HT-29 (cell line): ENCODE results near the gene METTL6. TPM values are rescaled to one million over a fixed set of nuclear protein-coding genes. Genes with fewer than 3 reads are reported as not detected.
"Not testable (repeated sequence)": the region's sequence is repeated elsewhere in the genome, so short reads cannot be mapped to it uniquely, and the experiment has no call there.

ENCODE experiments used
- DNase-seq: peaks from one replicate; pipeline ENCODE4 v3.0.0-alpha.2; 2015; ENCODE audit warnings: low spot score
- total RNA-seq: library from RNA; depleted of rRNA; stranded (reverse); fragments of >200 nt; shearing (Covaris generic); gene quantifications from 2 replicates; pipeline ENCODE4 v1.2.3, GENCODE V29; 2014; rRNA removed

METTL6 gene, protein sequence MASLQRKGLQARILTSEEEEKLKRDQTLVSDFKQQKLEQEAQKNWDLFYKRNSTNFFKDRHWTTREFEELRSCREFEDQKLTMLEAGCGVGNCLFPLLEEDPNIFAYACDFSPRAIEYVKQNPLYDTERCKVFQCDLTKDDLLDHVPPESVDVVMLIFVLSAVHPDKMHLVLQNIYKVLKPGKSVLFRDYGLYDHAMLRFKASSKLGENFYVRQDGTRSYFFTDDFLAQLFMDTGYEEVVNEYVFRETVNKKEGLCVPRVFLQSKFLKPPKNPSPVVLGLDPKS
- total RNA-seq = 8.7 and 10.4 TPM in 2 replicates

- DNase-seq = peak; percentile 69
Observed at GRCh38 chr3:15427182-15427880, at the start of gene METTL6, which contains the start of gene EAF1. METTL6 (minus strand) TSS chr3:15427544; CDS start chr3:15426511, 1,033 bp downstream. EAF1 (plus strand) TSS chr3:15427598; CDS start chr3:15427780, 182 bp downstream.

GRCh38 chr3:15476378-15476777 is 49.0 kb upstream of the METTL6 start:
- DNase-seq = no peak

DNA sequence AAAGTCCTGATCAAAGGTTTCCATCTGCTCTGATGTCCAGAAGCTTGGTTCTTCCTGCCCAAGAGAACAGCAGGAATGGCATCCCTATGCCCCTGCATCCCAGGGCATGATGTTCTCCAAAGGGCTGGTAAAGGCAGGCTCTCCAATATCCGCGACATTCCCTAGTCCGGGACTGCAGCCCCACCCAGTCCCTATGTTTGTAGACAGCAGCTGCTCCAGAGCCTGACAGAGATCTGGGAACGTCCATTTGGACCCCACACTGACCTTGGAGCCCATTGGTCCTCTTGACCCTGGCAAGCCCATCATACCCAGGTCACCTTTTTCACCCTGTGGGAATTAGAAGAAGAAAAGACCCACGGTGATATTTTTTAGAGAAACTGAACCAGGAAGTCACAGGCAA is 47.8 kb upstream of the METTL6 start:
- DNase-seq = no peak

GRCh38 chr3:15471861-15472260 is 44.5 kb upstream of the METTL6 start:
- no peak for DNase-seq

GRCh38 chr3:15470849-15471248 is 43.5 kb upstream of the METTL6 start:
- no peak for DNase-seq

- peak; percentile 22 for DNase-seq
Observed at GRCh38 chr3:15470261-15470660, 42.9 kb upstream of the METTL6 start.

DNA sequence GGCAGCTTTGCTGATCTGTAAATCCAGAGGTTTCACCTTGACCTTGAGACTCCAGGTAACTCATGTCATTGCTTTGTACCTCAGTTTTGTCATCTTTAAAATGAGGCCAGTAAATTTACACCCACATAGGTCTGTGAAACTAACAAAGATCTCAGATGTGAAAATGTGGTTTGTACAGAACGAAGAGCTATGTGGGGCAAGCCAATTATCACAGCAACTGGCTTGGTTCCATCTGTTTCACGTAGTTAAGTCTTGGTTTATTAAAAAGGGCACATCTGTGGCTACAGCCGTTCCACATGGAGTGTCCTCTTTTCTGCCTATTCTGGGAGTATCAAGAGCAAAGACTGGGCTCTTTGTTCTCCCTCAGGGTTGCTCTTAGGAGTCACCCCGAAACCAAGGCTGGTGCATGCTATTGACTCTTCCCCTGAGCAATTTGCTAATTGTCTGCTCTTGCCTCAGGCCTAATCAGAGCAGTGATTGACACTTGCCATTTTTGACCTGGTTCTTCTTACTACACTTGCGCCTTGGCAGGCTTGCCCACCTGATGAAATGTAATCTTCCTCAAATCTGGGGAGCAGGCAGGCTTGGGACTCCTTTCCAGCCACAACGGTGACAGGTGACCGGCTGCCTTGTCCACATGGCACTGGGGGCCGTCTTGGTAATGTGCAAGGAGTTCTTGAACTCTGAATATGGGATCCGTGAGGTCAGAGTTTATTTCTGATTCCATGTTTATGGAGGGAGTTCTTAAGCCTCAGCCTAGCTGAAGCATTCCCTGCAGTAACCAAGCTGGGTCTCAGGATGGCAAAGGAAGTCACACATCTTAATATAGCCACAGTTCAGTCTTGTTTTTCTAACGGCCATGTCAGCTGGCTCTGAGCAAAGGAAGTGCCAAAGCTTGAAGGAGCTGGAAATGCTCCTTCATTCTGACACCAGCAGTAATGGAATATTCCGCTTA is 40.2 kb upstream of the METTL6 start:
- no peak for DNase-seq

GRCh38 chr3:15465876-15466585 is 38.7 kb upstream of the METTL6 start:
- no peak for DNase-seq

GRCh38 chr3:15462451-15462850 is 35.1 kb upstream of the METTL6 start:
- no peak for DNase-seq

GRCh38 chr3:15460891-15461531 is 33.7 kb upstream of the METTL6 start:
- DNase-seq = no peak

GRCh38 chr3:15458212-15458780 is 31.0 kb upstream of the METTL6 start:
- DNase-seq = no peak

DNA sequence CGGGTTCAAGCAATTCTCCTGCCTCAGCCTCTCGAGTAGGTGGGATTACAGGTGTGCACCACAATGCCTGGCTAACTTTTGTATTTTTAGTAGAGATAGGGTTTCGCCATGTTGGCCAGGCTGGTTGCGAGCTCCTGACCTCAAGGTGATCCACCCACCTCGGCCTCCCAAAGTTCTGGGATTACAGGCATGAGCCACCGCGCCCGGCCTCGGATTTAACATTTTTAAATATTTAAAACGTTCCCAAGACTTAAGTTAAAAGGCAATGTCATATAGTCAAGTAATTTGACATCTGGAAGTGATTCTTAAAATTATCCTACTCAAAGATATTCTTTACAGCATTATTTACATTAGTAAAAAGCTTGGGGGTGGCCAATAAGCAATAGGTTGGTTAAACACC is 29.6 kb upstream of the METTL6 start:
- DNase-seq = not testable (repeated sequence)

DNA sequence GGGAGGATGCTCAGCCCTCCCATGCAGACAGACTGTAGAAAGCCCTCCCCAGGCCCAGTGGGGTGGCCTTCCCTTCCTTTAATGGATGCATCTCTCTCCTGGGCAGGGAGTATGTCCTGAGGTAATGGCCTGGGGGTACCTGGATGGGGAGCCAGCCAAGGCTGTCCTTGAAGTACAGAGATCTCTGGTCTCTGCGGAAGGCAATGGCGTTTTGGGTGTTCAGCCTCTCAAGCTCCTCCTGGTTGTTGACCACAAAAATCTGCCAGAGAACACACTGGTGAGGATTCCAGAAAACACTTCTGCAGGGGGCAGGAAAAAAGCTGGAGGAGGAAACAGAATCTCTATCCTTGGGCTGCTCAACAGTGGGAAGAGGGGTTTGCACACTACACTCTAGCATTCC is 29.0 kb upstream of the METTL6 start:
- no peak for DNase-seq

- no peak for DNase-seq
Observed at GRCh38 chr3:15455756-15456155, 28.4 kb upstream of the METTL6 start.

DNA sequence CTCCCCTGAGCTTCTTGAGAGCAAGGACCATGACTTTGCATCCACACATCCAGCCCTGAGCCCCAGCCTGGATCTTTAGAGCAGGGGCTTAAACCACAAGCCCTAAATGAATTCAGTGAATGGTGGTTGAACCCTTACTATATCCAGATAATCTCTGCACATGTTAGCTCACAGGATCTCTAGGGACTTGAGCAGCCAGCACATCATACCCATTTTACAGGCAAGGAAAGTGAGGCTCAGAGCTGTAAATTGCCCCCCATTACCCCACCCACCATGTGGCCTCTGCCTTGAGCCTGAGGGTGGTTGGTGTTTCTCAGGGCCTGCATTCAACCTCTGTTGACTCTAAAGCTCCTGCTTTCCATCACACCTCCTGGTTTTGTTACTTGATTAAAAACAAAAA is 27.6 kb upstream of the METTL6 start:
- DNase-seq = no peak

DNA sequence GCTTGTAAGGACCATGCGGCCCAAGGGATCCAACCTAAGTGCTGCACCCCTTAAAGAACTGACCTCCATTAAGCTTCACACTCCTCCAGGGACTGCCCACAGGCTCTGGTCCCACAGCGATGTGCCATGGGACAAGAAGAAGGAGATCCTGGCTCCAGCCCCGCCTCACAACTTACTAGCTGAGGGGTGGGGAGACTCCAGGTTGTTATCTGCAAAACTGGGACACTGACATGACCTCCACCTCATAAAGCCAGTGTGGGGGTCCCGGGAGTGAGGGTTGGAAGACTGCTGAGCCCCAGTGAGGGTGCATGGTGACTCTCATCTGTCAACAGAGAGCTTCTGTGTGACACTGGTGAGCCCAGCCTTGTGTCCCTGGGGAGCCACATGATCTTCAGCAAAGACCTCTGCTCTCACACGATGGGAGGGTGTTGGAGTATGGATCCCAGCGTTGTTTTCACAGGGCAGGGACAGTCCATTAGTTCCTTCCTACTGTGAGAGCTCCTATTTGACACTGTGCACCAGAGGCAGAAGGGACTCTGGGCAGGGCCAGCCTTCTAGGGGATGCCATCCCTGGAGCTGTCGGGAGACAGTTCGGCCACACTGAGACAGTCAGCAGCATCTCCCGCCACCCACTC is 26.8 kb upstream of the METTL6 start:
- no peak for DNase-seq

DNA sequence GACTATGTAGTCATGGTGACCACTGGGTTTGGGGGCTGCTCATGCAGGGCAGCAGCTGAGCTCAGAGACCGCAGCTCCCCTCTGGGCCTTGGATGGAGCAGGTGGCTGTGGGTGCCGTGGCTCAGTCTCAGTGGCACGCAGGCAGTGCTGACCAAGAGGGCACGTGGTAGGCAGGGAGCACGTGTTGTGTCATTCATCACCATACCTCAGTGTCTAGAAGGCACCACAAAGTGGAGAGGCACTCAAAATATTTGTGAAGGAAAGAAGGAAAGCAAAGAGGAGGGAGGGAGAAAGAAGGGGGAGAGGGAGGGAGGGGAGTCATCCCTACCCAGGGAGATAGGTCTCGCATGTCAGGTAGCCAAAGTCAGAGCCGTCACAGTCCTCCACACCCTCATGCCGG is 26.2 kb upstream of the METTL6 start:
- no peak for DNase-seq

GRCh38 chr3:15452961-15453360 is 25.6 kb upstream of the METTL6 start:
- no peak for DNase-seq

GRCh38 chr3:15452156-15452555 is 24.8 kb upstream of the METTL6 start:
- DNase-seq = no peak
